Karpas-422 (cell line): Measurements from ENCODE around the gene NRP2. TPM values are rescaled to one million over a fixed set of nuclear protein-coding genes. Genes with fewer than 3 reads are reported as not detected.

ENCODE experiments used
- DNase-seq: peaks from one replicate; pipeline ENCODE4 v3.0.0-alpha.2; 2015
- H2AFZ ChIP-seq: fragments of 200-600 bp; sonication (generic); 2 replicates; pipeline ENCODE4 v1.6.1; 2014; ENCODE audit warnings: antibody characterized with exemption, low read length, mixed read lengths
- H3K27ac ChIP-seq: fragments of 200-600 bp; sonication (generic); 2 replicates; pipeline ENCODE4 v1.5.1; 2014; ENCODE audit warnings: mild to moderate bottlenecking, low read length, moderate library complexity
- H3K27me3 ChIP-seq: fragments of 200-600 bp; sonication (generic); 2 replicates; pipeline ENCODE4 v1.6.1; 2014; ENCODE audit warnings: low read length, mixed read lengths
- H3K36me3 ChIP-seq: fragments of 200-600 bp; sonication (generic); 2 replicates; pipeline ENCODE4 v1.6.1; 2014; ENCODE audit warnings: low read length, mixed read lengths; ENCODE audit not compliant: insufficient read depth
- H3K4me1 ChIP-seq: fragments of 200-600 bp; sonication (generic); 2 replicates; pipeline ENCODE4 v1.6.1; 2014; ENCODE audit warnings: mild to moderate bottlenecking, low read length, mixed read lengths
- H3K4me2 ChIP-seq: fragments of 200-600 bp; sonication (generic); 2 replicates; pipeline ENCODE4 v1.6.1; 2014; ENCODE audit warnings: low read length, low read depth, mild to moderate bottlenecking; ENCODE audit not compliant: poor library complexity, severe bottlenecking
- H3K4me3 ChIP-seq: fragments of 200-600 bp; sonication (generic); 2 replicates; pipeline ENCODE4 v1.5.1; 2014; ENCODE audit warnings: mild to moderate bottlenecking, antibody characterized with exemption, low read length, mixed read lengths
- H3K79me2 ChIP-seq: fragments of 200-600 bp; sonication (generic); 2 replicates; pipeline ENCODE4 v1.6.1; 2014; ENCODE audit warnings: mild to moderate bottlenecking, low read length, mixed read lengths
- H3K9ac ChIP-seq: fragments of 200-600 bp; sonication (generic); 2 replicates; pipeline ENCODE4 v1.6.0; 2014; ENCODE audit warnings: low read length
- H3K9me2 ChIP-seq: fragments of 200-600 bp; sonication (generic), shearing (Covaris generic); replicated peaks from 2 replicates; pipeline ENCODE4 v1.6.0; 2014; ENCODE audit warnings: mild to moderate bottlenecking, low read length, moderate library complexity; ENCODE audit not compliant: insufficient read depth
- H3K9me3 ChIP-seq: fragments of 300-700, 200-600 bp; sonication (generic); 2 replicates; pipeline ENCODE4 v1.6.1; 2014; ENCODE audit warnings: low read length, mixed read lengths
- H4K20me1 ChIP-seq: fragments of 200-600 bp; sonication (generic); 2 replicates; pipeline ENCODE4 v1.6.1; 2014; ENCODE audit warnings: mild to moderate bottlenecking, antibody characterized with exemption, low read length, low read depth; ENCODE audit not compliant: insufficient read depth
- total RNA-seq: library from RNA; depleted of rRNA; stranded (reverse); fragments of >200 nt; shearing (Covaris generic); gene quantifications from 2 replicates; pipeline ENCODE4 v1.2.3, GENCODE V29; 2014; ENCODE audit warnings: low replicate concordance

The NRP2 gene
- total RNA-seq, 1 experiment from 2014 or later, result 4.4 TPM

- no peaks in the 10 kb centered on the region for H4K20me1 ChIP-seq
- H3K9ac ChIP-seq, result no peak overlapping the region
- H3K36me3 ChIP-seq, result no peaks in the 10 kb centered on the region
- no peak for DNase-seq
- no peak overlapping the region for H2AFZ ChIP-seq
- H3K4me2 ChIP-seq, result no peak overlapping the region
- H3K27ac ChIP-seq, result no peak overlapping the region
- H3K27me3 ChIP-seq, result no peaks in the 10 kb centered on the region
- H3K79me2 ChIP-seq, result no peaks in the 10 kb centered on the region
- H3K9me2 ChIP-seq, result no peaks in the 10 kb centered on the region
- no peaks in the 10 kb centered on the region for H3K9me3 ChIP-seq
- 0 out of 2 replicates have a peak, but pooled peaks cover 3% of the 10 kb centered on the region for H3K4me1 ChIP-seq
- no peak overlapping the region for H3K4me3 ChIP-seq
Observed at GRCh38 chr2:205714789-205715720, 32.8 kb downstream of the NRP2 start.

- DNase-seq, result no peak
- H3K27ac ChIP-seq, result no peak overlapping the region
- no peak overlapping the region for H3K4me3 ChIP-seq
- no peaks in the 10 kb centered on the region for H3K9me3 ChIP-seq
- H3K4me1 ChIP-seq, result peaks cover 8% of the 10 kb centered on the region; the same call in 1 of the 2 replicates
- H3K4me2 ChIP-seq, result no peak overlapping the region
- no peaks in the 10 kb centered on the region for H3K9me2 ChIP-seq
- no peaks in the 10 kb centered on the region for H3K79me2 ChIP-seq
- H4K20me1 ChIP-seq, result no peaks in the 10 kb centered on the region
- no peaks in the 10 kb centered on the region for H3K27me3 ChIP-seq
- no peak overlapping the region for H3K9ac ChIP-seq
- no peaks in the 10 kb centered on the region for H3K36me3 ChIP-seq
- no peak overlapping the region for H2AFZ ChIP-seq
Observed at GRCh38 chr2:205715831-205716525, 33.7 kb downstream of the NRP2 start.

- Histone ChIP-seq H3K9me2 (no peaks in the 10 kb centered on the region), H3K9me3 (no peaks in the 10 kb centered on the region)
Observed at GRCh38 chr2:205717175-205717846, 35.0 kb downstream of the NRP2 start.

GRCh38 chr2:205717999-205718398 is 35.7 kb downstream of the NRP2 start:
- Histone ChIP-seq H3K79me2 (no peaks in the 10 kb centered on the region), H3K4me2 (no peak overlapping the region), H3K4me1 (peaks cover 10% of the 10 kb centered on the region; the same call in 1 of the 2 replicates), H3K9ac (no peak overlapping the region), H3K27ac (no peak overlapping the region), H3K9me2 (no peaks in the 10 kb centered on the region), H3K9me3 (no peaks in the 10 kb centered on the region), H4K20me1 (no peaks in the 10 kb centered on the region), H3K36me3 (no peaks in the 10 kb centered on the region), H2AFZ (no peak overlapping the region), H3K4me3 (no peak overlapping the region), H3K27me3 (no peaks in the 10 kb centered on the region)
- DNase-seq, result no peak

More at GRCh38 chr2:205717175-205717846, 35.0 kb downstream of the NRP2 start:
- H3K4me3 ChIP-seq, result no peak overlapping the region
- H3K4me2 ChIP-seq, result no peak overlapping the region
- H3K27me3 ChIP-seq, result no peaks in the 10 kb centered on the region
- no peaks in the 10 kb centered on the region for H3K36me3 ChIP-seq
- peaks cover 10% of the 10 kb centered on the region; the same call in 1 of the 2 replicates for H3K4me1 ChIP-seq
- H3K79me2 ChIP-seq, result no peaks in the 10 kb centered on the region
- no peak overlapping the region for H3K9ac ChIP-seq
- H2AFZ ChIP-seq, result no peak overlapping the region
- H4K20me1 ChIP-seq, result no peaks in the 10 kb centered on the region
- no peak overlapping the region for H3K27ac ChIP-seq
- no peak for DNase-seq

GRCh38 chr2:205719847-205720246 is 37.5 kb downstream of the NRP2 start:
- no peak overlapping the region for H3K4me2 ChIP-seq
- DNase-seq, result no peak

GRCh38 chr2:205720451-205720902 is 38.2 kb downstream of the NRP2 start:
- no peak for DNase-seq
- Histone ChIP-seq H3K27me3 (no peaks in the 10 kb centered on the region), H4K20me1 (no peaks in the 10 kb centered on the region), H3K9me3 (no peaks in the 10 kb centered on the region), H3K27ac (no peak overlapping the region), H3K4me2 (no peak overlapping the region), H3K79me2 (no peaks in the 10 kb centered on the region), H3K4me3 (no peak overlapping the region), H3K36me3 (no peaks in the 10 kb centered on the region), H3K9ac (no peak overlapping the region), H3K4me1 (peaks cover 10% of the 10 kb centered on the region; the same call in 1 of the 2 replicates), H2AFZ (no peak overlapping the region), H3K9me2 (no peaks in the 10 kb centered on the region)

More at GRCh38 chr2:205719847-205720246, 37.5 kb downstream of the NRP2 start:
- peaks cover 10% of the 10 kb centered on the region; the same call in 1 of the 2 replicates for H3K4me1 ChIP-seq
- no peak overlapping the region for H3K4me3 ChIP-seq
- H3K9me2 ChIP-seq, result no peaks in the 10 kb centered on the region
- no peaks in the 10 kb centered on the region for H3K27me3 ChIP-seq
- H4K20me1 ChIP-seq, result no peaks in the 10 kb centered on the region
- H2AFZ ChIP-seq, result no peak overlapping the region
- H3K27ac ChIP-seq, result no peak overlapping the region
- H3K79me2 ChIP-seq, result no peaks in the 10 kb centered on the region
- H3K9ac ChIP-seq, result no peak overlapping the region
- no peaks in the 10 kb centered on the region for H3K36me3 ChIP-seq
- H3K9me3 ChIP-seq, result no peaks in the 10 kb centered on the region

- Histone ChIP-seq H3K27me3 (no peaks in the 10 kb centered on the region), H3K4me3 (no peak overlapping the region), H3K27ac (no peak overlapping the region), H2AFZ (no peak overlapping the region), H3K9ac (no peak overlapping the region), H3K79me2 (no peaks in the 10 kb centered on the region), H3K9me3 (no peaks in the 10 kb centered on the region), H3K4me1 (peaks cover 10% of the 10 kb centered on the region; the same call in 1 of the 2 replicates), H4K20me1 (no peaks in the 10 kb centered on the region), H3K36me3 (no peaks in the 10 kb centered on the region), H3K4me2 (no peak overlapping the region), H3K9me2 (no peaks in the 10 kb centered on the region)
- DNase-seq, result peak; percentile 76
Observed at GRCh38 chr2:205721057-205721449, 38.8 kb downstream of the NRP2 start.
